ENCODE data around the gene ATP2B2.

DNA sequence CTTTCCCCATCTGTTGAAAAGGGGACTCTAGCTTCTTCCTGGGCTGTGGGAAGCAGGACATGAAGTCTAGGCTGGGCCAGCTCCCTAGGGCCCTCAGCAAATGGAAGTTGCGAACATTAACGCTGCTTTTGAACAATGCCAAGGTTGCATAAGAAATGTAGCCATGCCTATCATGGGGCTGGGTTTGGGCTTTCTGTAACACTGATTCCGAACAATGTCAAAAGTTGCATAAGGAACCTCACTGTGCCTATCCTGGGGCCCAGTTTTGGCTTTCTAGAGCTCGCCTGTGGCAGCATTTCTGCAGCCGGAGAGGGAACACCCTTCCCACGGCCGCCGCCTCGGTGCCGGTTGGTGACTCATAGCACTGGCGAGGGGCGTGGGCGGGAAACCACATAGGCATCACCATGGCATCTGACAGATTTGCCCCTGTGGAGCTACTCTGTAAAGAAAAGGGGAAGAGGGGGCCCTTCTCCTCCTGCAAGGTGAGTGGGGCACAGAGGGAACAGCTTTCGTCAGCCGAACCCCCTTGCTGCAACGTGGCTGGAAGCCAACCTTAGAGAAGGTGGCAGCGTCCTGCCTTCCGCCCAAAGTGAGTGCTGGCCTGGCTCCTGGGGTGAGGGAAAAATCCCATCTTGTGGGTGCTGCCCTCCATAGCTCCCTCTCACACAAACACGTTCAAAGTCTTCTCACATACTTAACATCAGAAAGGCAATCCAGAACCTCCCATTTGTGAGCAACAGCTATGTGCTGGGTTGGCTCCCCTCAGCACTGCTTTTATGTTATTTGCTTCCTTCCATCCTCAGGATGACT is 46.6 kb upstream of the ATP2B2 start:
- TF ChIP-seq SUZ12 (IDR thresholded peaks at IDR 0.05; ENCODE audit: extremely low read depth, insufficient read depth, insufficient read length) (no peak), YY1 (IDR thresholded peaks at IDR 0.05; ENCODE audit: insufficient read depth, insufficient read length) (no peak), ZNF274 (IDR thresholded peaks at IDR 0.05; ENCODE audit: low read depth, low read length) (no peak)
